ENCODE data around the gene USP48. TPM values are rescaled to one million over a fixed set of nuclear protein-coding genes. Genes with fewer than 3 reads are reported as not detected.
"Not testable (repeated sequence)": the region's sequence is repeated elsewhere in the genome, so short reads cannot be mapped to it uniquely, and the experiment has no call there.

USP48 gene
- total RNA-seq, 1 donor from 2014 or later, result 97.3 TPM

- Mint-ChIP-seq H3K9me3 (no peaks in the 10 kb centered on the region), H3K27ac (no peak overlapping the region), H3K36me3 (ENCODE audit: low read depth) (no peaks in the 10 kb centered on the region), H3K4me1 (no peaks in the 10 kb centered on the region), H3K4me3 (no peak overlapping the region), H3K27me3 (peaks cover 25% of the 10 kb centered on the region)
- CTCF ChIA-PET, result no interaction called here
- intact Hi-C loops (cut with micrococcal nuclease), result no loop called here
- TF ChIP-seq CTCF (IDR thresholded peaks at IDR 0.05), result no peak
- DNase-seq (no peak), ATAC-seq (ENCODE audit: low read depth) (no peak)
- POLR2A ChIA-PET, result no interaction called here
Measured at GRCh38 chr1:21633141-21633755, 149.7 kb downstream of the USP48 start.

GRCh38 chr1:21631944-21632887, 150.7 kb downstream of the USP48 start:
- DNase-seq (no peak), ATAC-seq (ENCODE audit: low read depth) (no peak)
- POLR2A ChIA-PET, result no interaction called here
- CTCF ChIA-PET, result no interaction called here
- no peak for TF ChIP-seq CTCF (IDR thresholded peaks at IDR 0.05)
- peaks cover 25% of the 10 kb centered on the region for H3K27me3 Mint-ChIP-seq
- intact Hi-C loops (cut with micrococcal nuclease), result no loop called here
- no peak overlapping the region for H3K27ac Mint-ChIP-seq
- no peaks in the 10 kb centered on the region for H3K36me3 Mint-ChIP-seq (ENCODE audit: low read depth)
- H3K4me1 Mint-ChIP-seq, result no peaks in the 10 kb centered on the region
- no peak overlapping the region for H3K4me3 Mint-ChIP-seq
- H3K9me3 Mint-ChIP-seq, result no peaks in the 10 kb centered on the region

GRCh38 chr1:21631590-21631943, 151.4 kb downstream of the USP48 start:
- H3K4me3 Mint-ChIP-seq; ATAC-seq (ENCODE audit: low read depth); intact Hi-C loops (cut with micrococcal nuclease); H3K9me3 Mint-ChIP-seq; H3K27ac Mint-ChIP-seq; CTCF ChIA-PET; POLR2A ChIA-PET; H3K4me1 Mint-ChIP-seq; DNase-seq; H3K36me3 Mint-ChIP-seq (ENCODE audit: low read depth): not testable (repeated sequence)
- H3K27me3 Mint-ChIP-seq, result peaks cover 25% of the 10 kb centered on the region

GRCh38 chr1:21630571-21631343, 152.2 kb downstream of the USP48 start:
- Mint-ChIP-seq H3K4me1 (no peaks in the 10 kb centered on the region), H3K9me3 (no peaks in the 10 kb centered on the region), H3K27me3 (peaks cover 27% of the 10 kb centered on the region), H3K4me3 (no peak overlapping the region), H3K36me3 (ENCODE audit: low read depth) (no peaks in the 10 kb centered on the region), H3K27ac (no peak overlapping the region)
- DNase-seq (no peak), ATAC-seq (ENCODE audit: low read depth) (no peak)
- POLR2A ChIA-PET, result no interaction called here
- intact Hi-C loops (cut with micrococcal nuclease), result no loop called here
- no peak for TF ChIP-seq CTCF (IDR thresholded peaks at IDR 0.05)
- CTCF ChIA-PET, result no interaction called here

GRCh38 chr1:21629971-21630370, 153.0 kb downstream of the USP48 start:
- intact Hi-C loops (cut with micrococcal nuclease), result no loop called here
- no peaks in the 10 kb centered on the region for H3K9me3 Mint-ChIP-seq
- no peaks in the 10 kb centered on the region for H3K4me1 Mint-ChIP-seq
- peaks cover 25% of the 10 kb centered on the region for H3K27me3 Mint-ChIP-seq
- no peak for ATAC-seq (ENCODE audit: low read depth)
- ChIA-PET POLR2A (no interaction called here), CTCF (no interaction called here)
- no peak for TF ChIP-seq CTCF (IDR thresholded peaks at IDR 0.05)
- no peaks in the 10 kb centered on the region for H3K36me3 Mint-ChIP-seq (ENCODE audit: low read depth)
- H3K4me3 Mint-ChIP-seq, result no peak overlapping the region
- no peak overlapping the region for H3K27ac Mint-ChIP-seq
- no peak for DNase-seq
